ENCODE data around the gene CTSZ. TPM values are rescaled to one million over a fixed set of nuclear protein-coding genes. Genes with fewer than 3 reads are reported as not detected.
"Not testable (repeated sequence)": the region's sequence is repeated elsewhere in the genome, so short reads cannot be mapped to it uniquely, and the experiment has no call there.

Gene CTSZ
- total RNA-seq, 2 donors from 2014 or later, result 27.4 to 30.1 TPM

GRCh38 chr20:58967652-58968429 is 39.2 kb downstream of the CTSZ start:
- no peaks in the 10 kb centered on the region for H3K9me3 ChIP-seq (ENCODE audit: control insufficient read depth, low read length, poor library complexity, severe bottlenecking)
- Mint-ChIP-seq H3K4me1 (peaks cover 2% of the 10 kb centered on the region), H3K27ac (no peak overlapping the region), H3K4me3 (no peak overlapping the region), H3K27me3 (peaks cover 2% of the 10 kb centered on the region), H3K36me3 (ENCODE audit: low read depth) (peaks cover 4% of the 10 kb centered on the region)
- DNase-seq (no peak), ATAC-seq (no peak)

- H3K4me3 Mint-ChIP-seq, result no peak overlapping the region
- H3K27ac Mint-ChIP-seq, result no peak overlapping the region
- no peak for DNase-seq
- peaks cover 4% of the 10 kb centered on the region for H3K36me3 Mint-ChIP-seq (ENCODE audit: low read depth)
- no peak for ATAC-seq
- peaks cover 15% of the 10 kb centered on the region for H3K27me3 Mint-ChIP-seq
- H3K9me3 ChIP-seq (ENCODE audit: control insufficient read depth, low read length, poor library complexity, severe bottlenecking), result no peaks in the 10 kb centered on the region
- H3K4me1 Mint-ChIP-seq, result peaks cover 4% of the 10 kb centered on the region
These were observed 41.6 kb downstream of the CTSZ start for GRCh38 chr20:58965270-58966064.

DNA sequence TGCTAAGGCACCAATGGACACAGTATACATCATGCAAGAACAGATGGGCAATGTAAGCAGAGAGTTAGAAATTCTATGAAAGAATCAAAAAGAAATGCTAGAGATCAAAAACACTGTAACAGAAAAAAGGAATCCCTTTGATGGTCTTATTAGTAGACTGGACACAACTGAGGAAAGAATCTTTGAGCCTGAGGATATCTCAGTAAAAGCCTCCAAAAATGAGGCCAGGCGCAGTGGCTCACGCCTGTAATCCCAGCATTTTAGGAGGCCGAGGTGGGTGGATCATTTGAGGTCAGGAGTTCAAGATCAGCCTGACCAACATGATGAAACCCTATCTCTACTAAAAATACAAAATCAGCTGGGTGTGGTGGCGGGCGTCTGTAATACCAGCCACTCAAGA is 43.1 kb downstream of the CTSZ start:
- ATAC-seq; H3K4me1 Mint-ChIP-seq; DNase-seq; H3K27ac Mint-ChIP-seq; H3K4me3 Mint-ChIP-seq; H3K9me3 ChIP-seq (ENCODE audit: control insufficient read depth, low read length, poor library complexity, severe bottlenecking); H3K36me3 Mint-ChIP-seq (ENCODE audit: low read depth): not testable (repeated sequence)
- H3K27me3 Mint-ChIP-seq, result peaks cover 23% of the 10 kb centered on the region

DNA sequence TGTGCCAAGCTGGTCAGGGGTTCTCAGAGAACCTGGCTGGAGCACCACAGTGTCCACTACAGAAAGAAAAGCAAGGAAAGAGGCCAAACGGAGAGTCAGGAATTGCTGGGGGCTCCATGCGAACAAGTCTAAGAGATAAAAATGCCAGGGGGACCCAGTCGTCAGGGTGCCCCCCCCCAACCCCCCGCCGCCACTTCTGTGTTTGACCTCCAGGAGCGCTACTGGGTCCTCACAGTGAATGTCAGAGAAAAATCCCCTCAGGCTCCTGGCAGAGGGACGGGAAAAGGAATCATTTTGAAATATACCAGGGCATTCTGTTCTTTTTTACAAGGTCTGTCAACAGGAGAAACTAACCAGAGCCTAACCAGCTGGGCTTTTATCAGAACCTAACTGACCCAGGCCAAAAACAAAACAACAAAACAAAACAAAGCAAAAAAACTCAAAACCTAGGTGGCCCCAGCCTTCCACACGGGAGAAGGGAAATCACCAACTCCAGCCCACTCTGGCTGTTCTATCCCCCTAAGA is 43.9 kb downstream of the CTSZ start:
- no peaks in the 10 kb centered on the region for H3K9me3 ChIP-seq (ENCODE audit: control insufficient read depth, low read length, poor library complexity, severe bottlenecking)
- Mint-ChIP-seq H3K36me3 (ENCODE audit: low read depth) (peaks cover 4% of the 10 kb centered on the region), H3K4me1 (peaks cover 4% of the 10 kb centered on the region), H3K27ac (no peak overlapping the region), H3K27me3 (peaks cover 23% of the 10 kb centered on the region), H3K4me3 (no peak overlapping the region)
- DNase-seq, result no peak
- ATAC-seq, result no peak

DNA sequence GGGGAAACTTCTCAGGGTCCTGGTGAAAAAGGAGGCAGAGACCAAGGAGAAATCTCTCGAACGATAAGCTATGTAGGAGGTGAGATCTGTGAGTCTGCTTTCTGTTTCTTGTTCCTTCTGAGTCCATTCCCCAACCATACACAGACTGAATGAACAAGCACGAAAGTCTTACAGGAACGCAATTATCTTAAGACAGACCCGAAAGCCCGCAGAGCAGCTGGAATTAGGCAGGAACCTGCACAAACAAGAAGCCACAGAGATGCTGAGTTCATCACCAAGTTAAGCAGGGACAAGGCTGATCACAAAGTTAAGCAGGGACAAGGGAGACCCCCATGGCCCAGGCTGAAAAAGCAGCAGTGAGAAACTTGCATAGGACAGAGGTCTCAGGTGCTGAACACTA is 47.4 kb downstream of the CTSZ start:
- H3K27me3 Mint-ChIP-seq, result peaks cover 23% of the 10 kb centered on the region
- ATAC-seq (no peak), DNase-seq (no peak)
- H3K4me3 Mint-ChIP-seq, result no peak overlapping the region
- no peaks in the 10 kb centered on the region for H3K9me3 ChIP-seq (ENCODE audit: control insufficient read depth, low read length, poor library complexity, severe bottlenecking)
- peaks cover 4% of the 10 kb centered on the region for H3K4me1 Mint-ChIP-seq
- peaks cover 4% of the 10 kb centered on the region for H3K36me3 Mint-ChIP-seq (ENCODE audit: low read depth)
- H3K27ac Mint-ChIP-seq, result no peak overlapping the region

DNA sequence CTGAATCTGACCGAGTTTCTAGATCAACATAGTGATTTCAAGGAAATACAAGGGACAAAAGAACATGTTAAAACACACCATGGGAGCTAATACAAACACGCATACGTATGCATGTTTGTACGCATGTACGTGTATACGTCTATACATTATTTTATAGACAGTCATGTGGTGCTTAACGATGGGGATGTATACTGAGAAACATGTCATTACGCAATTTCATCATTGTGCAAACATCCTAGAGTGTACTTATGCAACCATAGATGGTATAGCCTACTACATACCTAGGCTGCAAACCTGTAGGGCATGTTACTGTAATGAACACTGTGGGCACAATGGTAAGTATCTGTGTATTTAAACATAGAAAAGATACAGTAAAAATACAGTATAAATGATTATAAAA is 51.0 kb downstream of the CTSZ start:
- no peak overlapping the region for H3K27ac Mint-ChIP-seq
- H3K9me3 ChIP-seq (ENCODE audit: control insufficient read depth, low read length, poor library complexity, severe bottlenecking), result no peaks in the 10 kb centered on the region
- no peak overlapping the region for H3K4me3 Mint-ChIP-seq
- no peak for ATAC-seq
- H3K36me3 Mint-ChIP-seq (ENCODE audit: low read depth), result peaks cover 2% of the 10 kb centered on the region
- H3K4me1 Mint-ChIP-seq, result no peaks in the 10 kb centered on the region
- peaks cover 9% of the 10 kb centered on the region for H3K27me3 Mint-ChIP-seq
- DNase-seq, result no peak

DNA sequence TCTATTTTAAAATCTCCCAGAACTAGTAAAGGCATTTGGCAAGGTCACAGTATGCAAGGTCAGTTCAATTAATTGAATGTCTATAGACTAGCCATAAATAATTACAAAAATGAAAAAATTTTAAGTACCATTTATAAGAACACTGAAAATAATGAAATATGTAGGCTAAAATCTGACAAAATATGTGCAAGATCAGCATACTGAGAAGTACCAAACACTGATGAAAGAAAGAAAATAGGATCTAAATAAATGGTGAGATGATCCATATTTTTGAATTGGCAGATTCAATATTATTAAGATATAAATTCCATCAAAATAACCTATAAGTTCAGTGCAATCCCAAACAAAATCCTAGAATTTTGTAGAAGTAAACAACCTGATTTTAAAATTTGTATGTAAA is 54.0 kb downstream of the CTSZ start:
- no peak overlapping the region for H3K27ac Mint-ChIP-seq
- DNase-seq, result no peak
- peaks cover 7% of the 10 kb centered on the region for H3K27me3 Mint-ChIP-seq
- no peaks in the 10 kb centered on the region for H3K4me1 Mint-ChIP-seq
- peaks cover 4% of the 10 kb centered on the region for H3K36me3 Mint-ChIP-seq (ENCODE audit: low read depth)
- H3K4me3 Mint-ChIP-seq, result no peak overlapping the region
- H3K9me3 ChIP-seq (ENCODE audit: control insufficient read depth, low read length, poor library complexity, severe bottlenecking), result no peaks in the 10 kb centered on the region
- ATAC-seq, result no peak

GRCh38 chr20:58950603-58951002 is 56.5 kb downstream of the CTSZ start:
- Mint-ChIP-seq H3K36me3 (ENCODE audit: low read depth) (peaks cover 4% of the 10 kb centered on the region), H3K4me1 (no peaks in the 10 kb centered on the region), H3K27ac (no peak overlapping the region), H3K4me3 (no peak overlapping the region), H3K27me3 (peaks cover 12% of the 10 kb centered on the region)
- H3K9me3 ChIP-seq (ENCODE audit: control insufficient read depth, low read length, poor library complexity, severe bottlenecking), result no peaks in the 10 kb centered on the region
- DNase-seq (no peak), ATAC-seq (no peak)

DNA sequence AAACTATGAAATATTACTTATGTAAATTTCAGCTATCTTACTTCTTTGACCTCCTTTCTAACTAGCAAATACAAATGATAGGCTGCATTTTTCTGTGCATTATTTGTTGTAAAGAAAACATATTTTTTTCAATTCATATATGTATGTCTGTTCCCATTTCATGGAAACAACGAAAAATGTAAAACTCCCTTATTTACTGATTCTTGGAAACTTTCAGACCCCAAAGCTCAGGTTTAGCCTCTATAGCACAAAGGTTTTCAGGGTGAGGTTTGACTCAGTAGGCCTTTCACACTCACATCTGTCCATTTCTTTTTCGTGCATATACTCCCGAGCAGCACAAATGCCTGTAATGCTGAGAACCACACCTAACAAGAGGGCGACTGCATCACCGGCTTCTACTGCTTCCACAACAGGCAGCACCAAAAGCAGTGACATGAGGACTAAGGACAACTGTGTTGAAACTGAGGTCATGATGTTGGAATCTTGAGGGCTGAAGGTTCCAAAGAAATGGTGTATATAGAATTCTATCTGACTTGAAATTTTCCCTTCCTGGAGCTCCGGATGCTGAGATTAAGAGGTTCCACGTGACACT is 59.2 kb downstream of the CTSZ start:
- H3K27me3 Mint-ChIP-seq, result peaks cover 18% of the 10 kb centered on the region

DNA sequence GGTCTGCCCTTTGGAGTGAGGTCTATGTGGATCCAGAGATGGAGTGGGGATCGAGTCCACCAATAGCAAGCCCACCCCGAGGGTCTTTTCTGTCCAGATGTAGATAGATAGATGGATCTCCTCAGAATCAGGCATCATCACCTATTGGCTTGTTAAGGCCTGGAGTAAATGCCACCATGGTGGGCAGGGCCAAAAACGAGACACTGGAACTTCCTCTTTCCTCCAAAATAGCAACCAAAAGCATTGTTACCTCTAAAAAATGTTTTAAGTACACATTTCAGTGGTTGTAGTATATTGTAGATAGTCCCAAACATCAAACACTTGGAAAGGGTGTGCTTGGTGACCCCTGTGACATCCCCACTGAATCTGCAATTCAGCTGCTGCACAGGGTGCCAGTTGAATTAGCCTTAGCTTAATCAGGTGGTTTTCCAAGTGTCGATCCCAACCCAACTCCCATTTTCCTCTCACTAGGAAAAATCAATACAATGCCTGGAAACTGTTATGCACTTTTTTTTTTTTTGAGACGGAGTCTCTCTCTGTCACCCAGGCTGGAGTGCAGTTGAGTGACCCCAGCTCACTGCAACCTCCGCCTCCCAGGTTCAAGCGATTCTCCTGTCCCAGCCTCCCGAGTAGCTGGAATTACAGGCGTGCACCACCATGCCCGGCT is 61.0 kb downstream of the CTSZ start:
- no peak for DNase-seq
- no peak for ATAC-seq
- no peaks in the 10 kb centered on the region for H3K9me3 ChIP-seq (ENCODE audit: control insufficient read depth, low read length, poor library complexity, severe bottlenecking)
- Mint-ChIP-seq H3K27me3 (peaks cover 22% of the 10 kb centered on the region), H3K27ac (no peak overlapping the region), H3K4me3 (no peak overlapping the region), H3K36me3 (ENCODE audit: low read depth) (peaks cover 2% of the 10 kb centered on the region), H3K4me1 (no peaks in the 10 kb centered on the region)

More for the DNA sequence above, 59.2 kb downstream of the CTSZ start:
- not testable (repeated sequence) for H3K27ac Mint-ChIP-seq; ATAC-seq; H3K9me3 ChIP-seq (ENCODE audit: control insufficient read depth, low read length, poor library complexity, severe bottlenecking); DNase-seq; H3K4me1 Mint-ChIP-seq; H3K36me3 Mint-ChIP-seq (ENCODE audit: low read depth); H3K4me3 Mint-ChIP-seq

Measured in T-helper 17 cell (primary cell).